ENCODE data around the gene ACSBG1. TPM values are rescaled to one million over a fixed set of nuclear protein-coding genes. Genes with fewer than 3 reads are reported as not detected.
A peak's percentile ranks its signal among the peaks of the same experiment; 100 is the strongest.

Gene ACSBG1
- total RNA-seq, 4 donors from 2014 or later: 61.8 to 375 (median 102) TPM

DNA sequence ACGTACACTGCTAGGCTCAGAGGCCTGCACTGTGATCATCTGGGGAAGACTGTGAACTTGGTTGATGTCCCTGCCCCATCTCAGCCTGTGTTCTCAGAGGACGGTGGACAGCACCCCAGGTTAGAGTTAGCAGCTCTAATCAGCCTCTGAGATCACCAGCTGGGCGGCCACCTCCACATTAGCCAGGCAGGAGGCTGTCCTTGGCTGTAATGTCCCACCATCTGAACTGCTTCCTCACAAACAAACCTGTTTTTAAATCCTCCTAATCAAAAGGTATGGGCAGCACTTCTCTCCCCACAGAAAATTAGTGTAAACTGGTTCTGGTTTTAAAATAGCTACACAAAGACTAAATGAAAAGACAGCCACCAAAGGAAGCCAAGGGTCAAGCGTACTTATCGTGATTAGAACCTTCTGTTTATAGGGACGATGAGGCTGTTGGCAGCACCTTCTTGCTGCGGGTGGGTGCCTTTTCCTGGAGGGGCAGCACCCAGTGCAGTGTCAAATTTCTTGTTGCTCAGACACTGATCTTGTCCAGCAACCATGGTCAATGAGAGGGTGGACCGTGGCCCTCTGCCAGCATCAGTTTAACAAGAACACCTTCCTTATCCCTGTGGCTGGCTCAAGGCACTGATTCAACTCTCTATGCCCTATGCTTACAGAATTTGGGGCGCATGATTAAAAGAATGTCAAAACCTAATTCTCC, 24.6 kb downstream of the ACSBG1 start:
- Histone ChIP-seq H3K4me1 (peaks cover 96% of the 10 kb centered on the region), H3K9me3 (no peaks in the 10 kb centered on the region), H3K27me3 (no peaks in the 10 kb centered on the region), H3K4me3 (no peak overlapping the region), H3K36me3 (no peaks in the 10 kb centered on the region), H3K27ac (peak overlapping the region; percentile 79)
- 51% methylated on average over 9 of the region's 9 CpGs for WGBS
- TF ChIP-seq EP300 (IDR thresholded peaks at IDR 0.05) (no peak), POLR2A (IDR thresholded peaks at IDR 0.05) (no peak)
- TF ChIP-seq, protein P1, sequence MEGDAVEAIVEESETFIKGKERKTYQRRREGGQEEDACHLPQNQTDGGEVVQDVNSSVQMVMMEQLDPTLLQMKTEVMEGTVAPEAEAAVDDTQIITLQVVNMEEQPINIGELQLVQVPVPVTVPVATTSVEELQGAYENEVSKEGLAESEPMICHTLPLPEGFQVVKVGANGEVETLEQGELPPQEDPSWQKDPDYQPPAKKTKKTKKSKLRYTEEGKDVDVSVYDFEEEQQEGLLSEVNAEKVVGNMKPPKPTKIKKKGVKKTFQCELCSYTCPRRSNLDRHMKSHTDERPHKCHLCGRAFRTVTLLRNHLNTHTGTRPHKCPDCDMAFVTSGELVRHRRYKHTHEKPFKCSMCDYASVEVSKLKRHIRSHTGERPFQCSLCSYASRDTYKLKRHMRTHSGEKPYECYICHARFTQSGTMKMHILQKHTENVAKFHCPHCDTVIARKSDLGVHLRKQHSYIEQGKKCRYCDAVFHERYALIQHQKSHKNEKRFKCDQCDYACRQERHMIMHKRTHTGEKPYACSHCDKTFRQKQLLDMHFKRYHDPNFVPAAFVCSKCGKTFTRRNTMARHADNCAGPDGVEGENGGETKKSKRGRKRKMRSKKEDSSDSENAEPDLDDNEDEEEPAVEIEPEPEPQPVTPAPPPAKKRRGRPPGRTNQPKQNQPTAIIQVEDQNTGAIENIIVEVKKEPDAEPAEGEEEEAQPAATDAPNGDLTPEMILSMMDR (IDR thresholded peaks at IDR 0.05): no peak
- peak; percentile 60 to 70 for DNase-seq (ENCODE audit: low spot score in 2 of 2)

DNA sequence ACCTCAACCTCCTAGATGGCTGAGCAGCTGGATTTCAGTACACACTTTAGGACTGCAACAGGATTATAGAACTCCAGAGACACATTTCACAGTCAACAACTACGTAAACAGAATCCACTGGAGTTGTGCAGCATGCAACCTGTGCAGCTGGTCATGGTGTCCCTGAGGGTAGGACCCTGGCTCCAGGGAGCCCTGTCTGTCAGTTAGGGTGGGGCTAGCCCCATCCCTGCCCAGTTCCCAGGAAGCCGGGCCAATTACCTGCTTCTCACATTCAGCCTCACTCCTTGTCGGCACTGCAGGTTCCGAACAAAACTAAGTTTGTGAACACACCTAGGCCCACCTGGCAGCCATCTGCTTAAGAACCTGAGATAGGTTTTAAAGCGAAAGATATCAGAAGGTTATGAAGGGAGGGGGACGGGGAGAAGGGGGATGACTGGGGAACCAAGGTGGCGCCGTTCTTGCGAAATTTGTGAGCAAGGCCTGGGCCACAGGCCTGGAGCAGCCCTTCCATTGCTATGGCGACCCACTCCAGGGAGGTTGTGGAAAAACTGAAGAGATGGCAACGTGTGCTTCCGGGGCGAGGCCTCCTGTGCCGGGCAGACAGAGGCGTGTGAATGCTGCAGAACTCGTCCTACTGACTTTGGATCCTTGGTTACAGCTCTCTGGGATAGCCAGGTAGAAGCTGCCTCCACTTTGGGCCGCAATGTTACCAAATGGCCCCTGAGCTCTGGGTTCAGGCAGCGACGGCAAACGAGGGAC, 25.3 kb downstream of the ACSBG1 start:
- H3K27ac ChIP-seq: peak overlapping the region; percentile 79
- H3K27me3 ChIP-seq: no peaks in the 10 kb centered on the region
- H3K36me3 ChIP-seq: no peaks in the 10 kb centered on the region
- no peak for TF ChIP-seq EP300 (IDR thresholded peaks at IDR 0.05)
- TF ChIP-seq POLR2AphosphoS5 (IDR thresholded peaks at IDR 0.05): peak in 1 of 3 donors; percentile 13
- TF ChIP-seq POLR2A (IDR thresholded peaks at IDR 0.05): no peak
- TF ChIP-seq, protein P1 (IDR thresholded peaks at IDR 0.05): no peak
- peaks cover 96% of the 10 kb centered on the region for H3K4me1 ChIP-seq
- no peak overlapping the region for H3K4me3 ChIP-seq
- WGBS: 48% methylated on average over 17 of the region's 20 CpGs
- H3K9me3 ChIP-seq: no peaks in the 10 kb centered on the region
- peak; percentile 75 to 77 for DNase-seq (ENCODE audit: low spot score in 2 of 2)

DNA sequence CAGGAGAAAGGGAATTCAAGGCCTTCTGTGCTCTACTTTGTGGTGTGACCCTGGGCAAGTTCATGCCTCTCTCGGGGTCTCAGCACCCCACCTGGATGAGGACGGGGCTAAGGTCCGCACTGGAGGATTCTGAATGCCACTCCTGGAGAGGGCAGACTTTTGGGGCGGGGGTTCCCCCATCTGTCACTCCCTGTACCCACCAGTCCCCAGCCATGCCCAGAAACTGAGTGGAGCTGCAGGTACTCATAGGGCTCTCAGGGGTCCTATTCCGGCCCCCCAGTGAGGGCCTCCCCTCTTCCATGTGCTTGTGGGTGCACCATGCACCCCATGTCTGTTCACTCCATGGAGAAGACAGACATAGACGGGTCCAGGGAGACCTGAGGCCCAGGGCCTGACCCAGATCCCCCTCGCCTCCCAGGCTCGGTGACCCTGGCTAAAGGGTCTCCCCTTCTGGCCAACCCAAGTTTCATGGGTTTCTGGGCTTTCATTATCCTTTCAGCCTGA, 26.0 kb downstream of the ACSBG1 start:
- Histone ChIP-seq H3K27ac (peak overlapping the region; percentile 79), H3K36me3 (no peaks in the 10 kb centered on the region), H3K4me3 (no peak overlapping the region), H3K4me1 (peaks cover 90% of the 10 kb centered on the region), H3K9me3 (no peaks in the 10 kb centered on the region), H3K27me3 (no peaks in the 10 kb centered on the region)
- DNase-seq (ENCODE audit: low spot score in 2 of 2): peak; percentile 43 to 62
- no peak for TF ChIP-seq POLR2AphosphoS5 (IDR thresholded peaks at IDR 0.05)
- TF ChIP-seq, protein P1 (IDR thresholded peaks at IDR 0.05): no peak
- TF ChIP-seq POLR2A (IDR thresholded peaks at IDR 0.05): no peak
- no peak for TF ChIP-seq EP300 (IDR thresholded peaks at IDR 0.05)
- WGBS: 100% methylated on average over 3 of the region's 8 CpGs

DNA sequence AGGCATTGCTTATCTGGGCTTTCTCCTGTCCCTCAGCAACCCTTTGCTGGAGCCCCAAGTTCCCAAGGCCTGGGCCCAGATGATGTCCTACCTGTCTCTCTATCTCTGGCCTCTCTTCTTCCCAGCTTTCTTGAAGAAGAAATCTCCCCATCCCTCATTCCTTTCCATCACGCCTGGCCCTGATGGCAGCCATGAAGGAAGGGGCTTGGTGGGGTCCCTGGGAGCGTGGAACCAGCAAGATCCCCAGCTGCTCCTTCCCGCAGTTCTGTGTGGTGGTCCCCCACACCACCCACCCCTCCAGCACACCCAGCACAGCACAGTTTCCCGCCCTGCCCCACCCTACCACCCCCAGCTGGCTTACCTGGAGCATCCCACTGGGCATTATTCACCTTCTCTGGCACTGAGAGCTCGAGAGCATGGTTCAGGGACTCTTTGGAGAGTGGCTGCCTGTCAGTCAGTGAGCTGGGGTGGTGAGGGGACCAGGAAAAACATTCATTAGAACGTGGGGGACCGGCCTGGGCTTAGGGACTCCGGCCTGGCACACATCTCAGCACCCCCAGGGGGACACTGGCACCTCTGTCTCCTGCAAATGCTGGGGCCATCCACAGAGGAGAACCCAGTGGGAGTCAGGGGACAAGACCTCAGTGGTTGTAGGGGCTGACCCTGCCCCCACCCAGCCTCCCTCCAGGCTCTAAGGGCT, 26.6 kb downstream of the ACSBG1 start:
- WGBS: 78% methylated on average over 4 of the region's 8 CpGs
- DNase-seq (ENCODE audit: low spot score in 2 of 2): peak; percentile 50 to 56
- Histone ChIP-seq H3K4me1 (peaks cover 84% of the 10 kb centered on the region), H3K4me3 (no peak overlapping the region), H3K9me3 (no peaks in the 10 kb centered on the region), H3K27me3 (no peaks in the 10 kb centered on the region), H3K36me3 (no peaks in the 10 kb centered on the region), H3K27ac (peak overlapping the region; percentile 79)
- TF ChIP-seq, protein P1 (IDR thresholded peaks at IDR 0.05): no peak
- TF ChIP-seq EP300 (IDR thresholded peaks at IDR 0.05) (no peak), POLR2AphosphoS5 (IDR thresholded peaks at IDR 0.05) (no peak), POLR2A (IDR thresholded peaks at IDR 0.05) (no peak)
